Measurements from ENCODE around the gene FCRL5. TPM values are rescaled to one million over a fixed set of nuclear protein-coding genes. Genes with fewer than 3 reads are reported as not detected.

The FCRL5 gene
- 100 to 1,000 TPM in 2 of 6 donors, 10 to 100 TPM in 4; 31.3 to 138 (median 82.3) TPM for polyA plus RNA-seq (ENCODE audit: low read depth in 6 of 6)

DNA sequence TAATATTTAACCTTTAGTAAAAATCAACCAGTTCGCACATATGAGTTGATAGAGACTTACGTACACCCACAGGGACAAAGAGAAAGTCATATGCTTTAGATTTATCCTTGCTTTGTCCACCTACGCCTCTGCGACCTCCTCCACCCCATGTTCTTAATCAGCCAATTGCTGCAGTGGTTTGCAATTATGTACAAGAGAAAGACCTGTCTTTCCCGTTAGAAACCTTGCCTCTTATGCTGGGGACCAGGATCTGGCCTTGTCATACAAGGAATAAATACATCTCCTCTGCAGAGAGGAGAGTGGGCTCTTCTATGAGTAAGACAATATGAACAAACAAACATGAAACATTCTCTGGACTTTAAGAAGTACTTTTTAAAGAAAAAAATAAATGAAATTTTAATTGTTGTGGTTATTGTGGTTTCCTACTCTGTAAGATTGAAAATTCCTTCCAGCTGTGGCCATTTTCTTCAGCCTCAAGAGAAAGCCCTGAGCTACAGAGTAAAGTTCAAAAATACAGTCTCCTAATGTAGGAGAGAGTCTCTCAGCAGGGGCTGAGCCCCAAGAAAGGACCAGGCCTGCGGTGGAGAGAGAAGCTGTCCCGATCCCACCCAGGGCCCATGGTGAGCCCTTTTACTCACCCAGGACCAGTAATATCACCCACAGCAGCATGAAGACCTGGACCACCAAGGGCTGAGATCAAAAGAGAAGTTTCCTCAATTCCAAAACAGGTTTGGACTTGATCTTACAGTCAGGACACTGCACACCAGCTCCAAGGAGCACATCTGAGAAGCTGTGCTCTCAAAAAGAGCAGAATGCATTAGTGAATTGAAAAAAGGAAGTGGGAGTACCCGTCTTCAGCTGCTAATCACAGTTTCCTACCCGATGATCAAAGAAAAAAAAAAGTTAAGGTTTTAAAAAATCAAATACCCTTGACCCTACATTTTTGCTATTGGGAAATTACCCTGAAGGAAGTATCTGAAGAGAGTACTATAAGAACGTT lies at the start of gene FCRL5:
Gene FCRL5 (minus strand): TSS at position 822 of the 1,000 bp plus-strand sequence. CDS start 153 bp downstream, at position 669.
- ATAC-seq (ENCODE audit: low read depth in 2 of 2) (peak; percentile 85 to 90), DNase-seq (peak; percentile 58)
- H3K36me3 Mint-ChIP-seq = peaks cover 11 to 17% of the 10 kb centered on the region in 2 donors
- peak within 1 kb of the TSS; percentile 88 to 97 (median 93) for H3K27ac Mint-ChIP-seq
- peaks cover 57 to 64% (median 58%) of the 10 kb centered on the region in 3 donors for H3K4me1 Mint-ChIP-seq
- H3K27me3 Mint-ChIP-seq = no peaks in the 10 kb centered on the region
- peak within 1 kb of the TSS; percentile 92 to 99 (median 96) for H3K4me3 Mint-ChIP-seq
- peaks cover 0 to 3% (median 0%) of the 10 kb centered on the region in 7 donors for H3K9me3 Mint-ChIP-seq

DNA sequence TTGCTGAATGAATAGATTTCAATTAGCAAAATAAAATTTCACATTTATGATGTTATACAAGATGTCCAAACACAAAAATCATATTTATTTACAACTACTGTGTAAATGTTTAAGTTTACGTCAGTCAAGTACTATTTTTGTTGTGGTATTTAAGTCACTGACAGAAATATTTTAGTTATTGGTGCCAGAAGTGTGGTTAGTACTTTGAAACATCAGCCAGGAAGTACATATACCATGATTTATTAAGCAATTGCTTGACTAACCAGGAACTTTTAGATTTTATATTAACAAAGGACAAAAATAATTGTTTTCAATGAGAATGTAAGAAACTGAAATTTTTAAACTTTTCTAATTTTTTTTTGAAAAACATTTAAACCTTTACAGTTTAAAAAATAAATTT lies 47.9 kb upstream of the FCRL5 start:
- H3K27me3 Mint-ChIP-seq = peaks cover 39 to 53% (median 52%) of the 10 kb centered on the region in 3 donors
- peaks cover 3 to 4% of the 10 kb centered on the region in 2 donors for H3K36me3 Mint-ChIP-seq
- H3K27ac Mint-ChIP-seq = no peak overlapping the region
- ATAC-seq (ENCODE audit: low read depth in 2 of 2) = no peak
- H3K9me3 Mint-ChIP-seq = no peaks in the 10 kb centered on the region
- H3K4me1 Mint-ChIP-seq = peaks cover 26 to 31% (median 30%) of the 10 kb centered on the region in 3 donors
- DNase-seq = no peak
- H3K4me3 Mint-ChIP-seq = no peak overlapping the region

DNA sequence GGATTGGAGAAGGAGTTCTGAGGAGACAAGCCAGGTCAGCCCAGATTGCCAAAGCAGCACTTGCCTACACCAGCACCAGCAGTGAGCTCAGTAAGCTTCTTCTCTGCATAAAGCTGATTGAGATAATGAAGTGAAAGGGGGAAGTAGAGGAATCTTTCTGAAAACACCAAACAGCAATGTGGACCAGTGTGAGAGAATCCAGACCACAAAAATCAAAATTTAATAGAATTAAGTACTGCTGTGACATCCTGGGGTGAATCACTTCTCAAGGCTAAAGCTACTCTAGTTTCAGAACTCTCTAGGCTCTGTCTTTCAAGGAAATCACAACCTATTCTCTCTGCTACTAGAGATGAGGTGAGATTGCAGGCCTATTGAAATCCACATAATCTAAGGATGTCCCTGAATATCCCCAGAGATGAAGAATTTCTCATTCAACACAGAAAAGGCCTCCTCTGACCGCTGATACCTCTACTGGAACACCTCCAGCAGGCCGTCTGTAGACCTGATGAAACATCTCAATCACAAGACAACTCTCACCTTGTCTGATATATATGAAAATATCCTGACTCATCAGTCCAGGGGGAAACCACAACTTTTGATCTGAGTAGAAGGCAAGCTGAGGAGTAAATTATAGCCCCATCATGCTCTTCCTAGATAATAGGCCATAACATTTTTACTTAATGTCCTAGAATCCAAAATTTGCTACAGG lies 45.8 kb upstream of the FCRL5 start, which contains the start of gene FCRL4:
Gene FCRL4 (minus strand): TSS at position 127 of the 709 bp plus-strand sequence. CDS start 141 bp downstream, outside the sequence.
- peaks cover 26 to 41% (median 40%) of the 10 kb centered on the region in 3 donors for H3K4me1 Mint-ChIP-seq
- peaks cover 0 to 4% of the 10 kb centered on the region in 2 donors for H3K36me3 Mint-ChIP-seq
- H3K4me3 Mint-ChIP-seq = peak within 1 kb of the TSS in 3 of 8 donors; percentile 19 to 55 (median 39)
- H3K27ac Mint-ChIP-seq = peak within 1 kb of the TSS in 1 of 6 donors; percentile 76
- no peaks in the 10 kb centered on the region for H3K9me3 Mint-ChIP-seq
- DNase-seq (peak; percentile 40), ATAC-seq (ENCODE audit: low read depth in 2 of 2) (peak; percentile 42 to 52)
- H3K27me3 Mint-ChIP-seq = peaks cover 29 to 47% (median 38%) of the 10 kb centered on the region in 3 donors

DNA sequence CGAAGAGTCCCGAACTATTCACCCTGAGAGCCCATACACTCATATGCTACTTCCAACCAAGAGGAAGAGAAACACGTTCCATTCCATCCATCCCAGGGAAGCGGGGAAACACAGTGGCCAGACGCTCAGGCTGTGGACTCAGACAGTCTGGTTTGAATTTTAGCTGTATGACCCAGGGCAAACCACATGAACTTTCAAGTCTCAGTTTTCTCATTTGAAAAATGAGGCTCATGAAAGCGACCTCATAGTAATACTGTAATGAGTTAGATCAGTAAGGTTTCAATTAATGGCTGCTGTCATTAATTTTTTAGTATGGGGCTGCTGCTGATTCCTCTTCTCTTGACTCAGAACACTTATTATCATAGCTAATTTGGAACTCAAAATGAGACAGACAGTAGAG lies 44.1 kb upstream of the FCRL5 start:
- ATAC-seq (ENCODE audit: low read depth in 2 of 2) = no peak
- Mint-ChIP-seq H3K27me3 (peaks cover 20 to 47% (median 33%) of the 10 kb centered on the region in 3 donors), H3K4me1 (peaks cover 26 to 41% (median 40%) of the 10 kb centered on the region in 3 donors), H3K27ac (no peak overlapping the region), H3K9me3 (peaks cover 0 to 5% (median 0%) of the 10 kb centered on the region in 7 donors), H3K4me3 (peak overlapping the region in 1 of 8 donors; percentile 10), H3K36me3 (peaks cover 0 to 4% of the 10 kb centered on the region in 2 donors)
- DNase-seq = no peak

DNA sequence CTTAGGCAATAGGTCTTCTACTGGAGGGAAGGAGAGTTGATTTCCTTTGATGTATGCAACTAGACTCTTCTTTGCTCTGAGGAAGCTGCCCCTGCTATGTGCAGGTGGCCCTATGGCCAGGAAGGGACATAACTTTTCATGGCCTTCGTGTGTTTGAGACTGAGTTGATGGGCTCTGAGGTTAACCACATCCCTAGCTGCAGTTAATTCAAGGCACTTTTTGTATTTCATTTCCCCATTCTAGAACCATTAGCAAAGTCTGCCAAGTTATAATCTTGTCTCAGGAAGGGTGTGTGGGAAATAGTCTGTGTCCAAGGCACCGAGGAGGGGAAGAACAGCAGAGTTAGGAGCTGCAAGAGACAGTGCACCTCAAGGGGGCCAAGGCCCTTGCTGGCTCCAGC lies 43.0 kb upstream of the FCRL5 start:
- H3K27ac Mint-ChIP-seq = no peak overlapping the region
- peaks cover 0 to 7% of the 10 kb centered on the region in 2 donors for H3K36me3 Mint-ChIP-seq
- H3K27me3 Mint-ChIP-seq = peaks cover 20 to 47% (median 35%) of the 10 kb centered on the region in 3 donors
- peaks cover 0 to 5% (median 0%) of the 10 kb centered on the region in 7 donors for H3K9me3 Mint-ChIP-seq
- ATAC-seq (ENCODE audit: low read depth in 2 of 2) (peak; percentile 88 to 89), DNase-seq (peak; percentile 66)
- peaks cover 27 to 41% (median 40%) of the 10 kb centered on the region in 3 donors for H3K4me1 Mint-ChIP-seq
- H3K4me3 Mint-ChIP-seq = peak overlapping the region in 7 of 8 donors; percentile 1 to 75 (median 62)

DNA sequence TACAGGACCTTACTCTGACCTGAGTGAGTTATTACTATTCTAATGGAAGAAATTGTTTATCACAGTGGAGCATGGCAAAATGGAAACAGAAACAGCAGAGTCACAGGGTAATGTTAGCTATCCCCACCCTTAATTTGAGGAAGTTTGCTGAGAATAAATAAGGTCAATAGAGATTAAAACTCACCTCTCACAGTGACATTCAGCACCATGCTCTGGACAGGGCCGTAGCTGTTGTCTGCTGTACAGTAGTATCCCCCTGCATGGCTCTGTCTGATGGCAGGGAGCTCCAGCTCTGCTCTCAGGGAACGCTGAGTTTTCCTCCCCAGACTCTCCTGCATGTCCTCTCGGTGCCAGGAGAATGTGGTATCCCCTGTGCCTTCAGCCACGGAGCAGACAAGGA lies 33.7 kb upstream of the FCRL5 start:
- Mint-ChIP-seq H3K36me3 (peaks cover 0 to 11% of the 10 kb centered on the region in 2 donors), H3K4me1 (peaks cover 35 to 46% (median 35%) of the 10 kb centered on the region in 3 donors), H3K27me3 (peaks cover 22 to 29% (median 24%) of the 10 kb centered on the region in 3 donors), H3K4me3 (peak overlapping the region in 6 of 8 donors; percentile 25 to 80 (median 48)), H3K9me3 (peaks cover 0 to 8% (median 0%) of the 10 kb centered on the region in 7 donors), H3K27ac (peak overlapping the region in 3 of 6 donors; percentile 7 to 64 (median 38))
- DNase-seq = peak; percentile 37
- peak; percentile 84 to 88 for ATAC-seq (ENCODE audit: low read depth in 2 of 2)

DNA sequence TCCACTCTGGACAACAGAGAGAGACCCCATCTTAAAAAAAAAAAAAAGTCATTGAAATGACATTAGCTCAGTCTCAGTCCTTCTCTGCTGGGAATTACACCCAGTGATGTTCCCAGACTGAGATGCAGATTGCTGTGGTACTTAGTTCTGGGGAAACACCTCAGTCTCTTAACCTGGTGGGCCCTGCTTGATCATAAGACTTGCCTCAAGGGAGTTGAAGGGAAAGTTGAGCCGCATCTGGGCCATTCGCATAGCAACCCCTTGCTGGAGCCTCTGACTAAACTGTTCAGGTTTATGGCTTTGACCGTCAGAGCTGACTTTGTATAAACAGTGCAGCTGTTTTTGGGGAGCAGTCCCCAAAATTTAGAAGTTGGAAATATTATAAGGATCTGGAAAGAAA lies 32.2 kb upstream of the FCRL5 start:
- Mint-ChIP-seq H3K9me3 (peaks cover 0 to 8% (median 0%) of the 10 kb centered on the region in 7 donors), H3K4me1 (peaks cover 40 to 56% (median 45%) of the 10 kb centered on the region in 3 donors), H3K36me3 (peaks cover 0 to 6% of the 10 kb centered on the region in 2 donors), H3K27me3 (peaks cover 15 to 16% (median 16%) of the 10 kb centered on the region in 3 donors), H3K4me3 (peak overlapping the region in 5 of 8 donors; percentile 10 to 74 (median 25)), H3K27ac (peak overlapping the region in 4 of 6 donors; percentile 3 to 80 (median 32))
- ATAC-seq (ENCODE audit: low read depth in 2 of 2) (peak; percentile 58 to 67), DNase-seq (peak; percentile 39)

DNA sequence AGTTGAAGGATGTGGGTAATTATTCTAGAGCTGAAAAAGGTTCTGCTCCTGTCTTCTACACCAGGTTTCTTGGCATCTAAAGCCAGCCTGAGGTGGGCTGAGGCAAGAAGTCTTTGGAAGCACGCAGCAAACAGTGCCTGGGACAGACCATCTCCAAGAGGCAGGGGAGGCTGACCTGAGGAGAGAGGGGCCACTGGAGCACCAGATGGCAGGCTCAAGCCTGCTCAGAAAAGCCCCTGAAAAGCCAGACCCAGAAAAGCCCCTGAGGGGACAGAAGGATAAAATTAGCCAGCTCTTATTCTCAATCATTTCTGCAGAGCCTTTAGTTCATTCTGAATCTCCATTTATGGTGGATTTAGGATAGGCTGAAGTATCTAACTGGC lies 28.5 kb upstream of the FCRL5 start:
- Mint-ChIP-seq H3K9me3 (peaks cover 0 to 8% (median 0%) of the 10 kb centered on the region in 7 donors), H3K4me1 (peaks cover 47 to 62% (median 50%) of the 10 kb centered on the region in 3 donors), H3K4me3 (peak overlapping the region in 6 of 8 donors; percentile 33 to 66 (median 64)), H3K27me3 (no peaks in the 10 kb centered on the region), H3K27ac (peak overlapping the region in 1 of 6 donors; percentile 78), H3K36me3 (no peaks in the 10 kb centered on the region)
- DNase-seq (no peak), ATAC-seq (ENCODE audit: low read depth in 2 of 2) (no peak)

DNA sequence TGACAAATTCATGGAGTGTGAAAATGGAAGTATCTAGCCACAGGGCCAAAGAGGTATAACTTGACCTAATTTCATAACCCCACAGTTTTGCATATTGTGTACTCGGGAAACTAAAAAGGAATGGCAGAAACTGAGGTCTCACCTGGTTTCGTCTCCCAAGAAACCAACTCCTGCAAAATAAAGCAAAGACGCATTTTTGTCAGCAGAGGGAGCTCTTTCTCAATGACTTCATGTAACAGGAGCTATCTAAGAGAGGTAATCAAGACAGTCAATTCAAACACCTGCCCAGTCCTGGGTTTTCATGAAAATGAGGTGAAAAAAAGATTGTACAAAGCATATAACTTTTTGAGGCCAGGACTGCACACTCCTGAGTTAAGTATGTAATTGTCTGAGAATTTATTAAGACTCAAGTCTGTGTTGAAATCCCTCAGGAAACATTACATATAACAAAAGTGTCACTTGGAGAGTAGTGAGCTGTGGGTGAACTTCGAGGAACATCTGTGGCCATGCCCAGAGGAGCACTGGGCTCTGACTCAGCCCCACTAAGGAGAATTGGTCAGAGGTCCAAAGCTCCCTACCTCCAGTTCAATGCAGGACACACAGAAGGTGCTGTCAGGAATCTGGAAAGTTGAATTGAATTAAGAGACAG lies 28.0 kb upstream of the FCRL5 start:
- ATAC-seq (ENCODE audit: low read depth in 2 of 2) (peak; percentile 51 to 60), DNase-seq (peak; percentile 65)
- Mint-ChIP-seq H3K4me1 (peaks cover 47 to 62% (median 50%) of the 10 kb centered on the region in 3 donors), H3K27me3 (no peaks in the 10 kb centered on the region), H3K4me3 (peak overlapping the region in 6 of 8 donors; percentile 33 to 66 (median 64)), H3K9me3 (peaks cover 0 to 8% (median 0%) of the 10 kb centered on the region in 7 donors), H3K27ac (peak overlapping the region in 3 of 6 donors; percentile 7 to 78 (median 62)), H3K36me3 (no peaks in the 10 kb centered on the region)

DNA sequence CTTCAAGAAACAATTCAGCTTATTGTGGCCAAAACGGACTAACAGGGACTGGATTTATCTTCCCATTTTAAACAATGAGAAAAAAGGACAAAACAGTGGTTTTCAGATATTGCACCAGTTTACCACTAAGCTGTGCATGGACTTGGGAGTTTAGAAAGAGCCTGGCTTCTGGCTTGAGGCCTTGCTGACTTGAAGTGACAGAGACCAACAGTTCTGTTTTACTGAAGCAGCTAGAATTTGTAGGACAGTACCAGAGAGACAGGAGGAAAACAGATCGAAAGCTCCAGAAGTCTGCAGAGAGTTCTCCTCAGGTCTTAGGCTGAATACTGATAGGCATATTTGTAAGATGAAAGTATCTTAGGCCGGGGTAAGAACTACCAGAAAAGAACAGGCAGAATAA lies 25.1 kb upstream of the FCRL5 start:
- Mint-ChIP-seq H3K9me3 (no peaks in the 10 kb centered on the region), H3K36me3 (no peaks in the 10 kb centered on the region), H3K4me1 (peaks cover 49 to 54% (median 53%) of the 10 kb centered on the region in 3 donors), H3K4me3 (no peak overlapping the region), H3K27me3 (no peaks in the 10 kb centered on the region), H3K27ac (peak overlapping the region in 1 of 6 donors; percentile 44)
- DNase-seq = no peak
- no peak for ATAC-seq (ENCODE audit: low read depth in 2 of 2)

DNA sequence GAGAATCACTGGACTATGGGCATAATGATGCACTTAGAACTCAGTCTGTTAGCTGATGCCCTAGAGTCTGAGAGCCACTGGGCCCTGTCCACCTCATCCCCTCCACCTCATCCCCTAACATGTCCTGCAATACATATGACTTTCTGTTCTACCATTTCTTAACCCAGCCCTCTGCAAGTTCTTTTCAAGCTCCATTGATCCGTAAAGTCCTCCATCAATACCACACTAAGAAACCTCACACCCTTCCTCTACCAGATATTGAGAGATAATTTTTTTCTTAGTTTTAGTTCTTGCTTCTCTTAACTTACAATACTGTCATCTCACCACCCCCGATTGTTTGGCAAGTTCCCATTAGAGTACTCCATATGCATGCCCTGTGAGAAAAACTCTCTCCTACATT lies 23.4 kb upstream of the FCRL5 start:
- H3K36me3 Mint-ChIP-seq = no peaks in the 10 kb centered on the region
- peak overlapping the region in 7 of 8 donors; percentile 1 to 69 (median 44) for H3K4me3 Mint-ChIP-seq
- no peaks in the 10 kb centered on the region for H3K9me3 Mint-ChIP-seq
- H3K27me3 Mint-ChIP-seq = no peaks in the 10 kb centered on the region
- ATAC-seq (ENCODE audit: low read depth in 2 of 2) (peak; percentile 75 to 76), DNase-seq (no peak)
- H3K27ac Mint-ChIP-seq = peak overlapping the region in 2 of 6 donors; percentile 2 to 46
- H3K4me1 Mint-ChIP-seq = peaks cover 36 to 40% (median 38%) of the 10 kb centered on the region in 3 donors

DNA sequence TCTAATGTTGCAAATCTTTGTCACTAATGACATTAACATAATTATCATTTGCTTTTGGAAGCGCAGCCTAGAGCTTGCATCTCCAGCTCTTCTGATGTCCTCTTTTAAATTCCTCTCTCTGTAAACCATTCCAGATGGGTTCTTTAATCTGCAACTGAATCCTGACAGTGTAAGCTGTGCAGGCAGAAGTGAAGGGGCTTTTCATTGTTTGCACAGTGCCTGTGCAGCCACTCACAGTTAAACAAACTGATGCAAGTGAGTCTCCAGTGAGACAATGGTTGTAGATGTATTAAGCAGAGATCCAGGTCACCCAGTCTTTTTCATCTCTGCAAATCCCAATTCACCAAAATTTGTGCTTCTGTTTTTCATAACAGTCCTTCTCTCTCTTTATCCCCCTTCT lies 22.5 kb upstream of the FCRL5 start:
- DNase-seq = no peak
- Mint-ChIP-seq H3K4me3 (peak overlapping the region in 2 of 8 donors; percentile 26 to 45), H3K9me3 (no peaks in the 10 kb centered on the region)

More for the DNA sequence above, 22.5 kb upstream of the FCRL5 start:
- no peaks in the 10 kb centered on the region for H3K36me3 Mint-ChIP-seq
- ATAC-seq (ENCODE audit: low read depth in 2 of 2) = no peak
- peaks cover 30 to 35% (median 31%) of the 10 kb centered on the region in 3 donors for H3K4me1 Mint-ChIP-seq
- peak overlapping the region in 1 of 6 donors; percentile 26 for H3K27ac Mint-ChIP-seq
- no peaks in the 10 kb centered on the region for H3K27me3 Mint-ChIP-seq
